ENCODE measurements around the gene CARMIL3.

Gene CARMIL3

GRCh38 chr14:24093901-24094840 is 42.4 kb downstream of the CARMIL3 start, which contains the start of gene PCK2:
Gene PCK2, plus strand, starts transcription at chr14:24094311. Its CDS starts 95 bp downstream, at chr14:24094406.
- TF ChIP-seq CTCF (conservative IDR thresholded peaks at IDR 0.05; ENCODE audit: low read depth, low read length) = no peak

GRCh38 chr14:24094841-24095270 is 43.0 kb downstream of the CARMIL3 start:
- no peaks in the 10 kb centered on the region for H3K27me3 ChIP-seq (ENCODE audit: insufficient read depth, low read depth)
- H3K79me2 ChIP-seq (ENCODE audit: insufficient read depth, low read depth) = peaks cover 8% of the 10 kb centered on the region; the same call in 1 of the 2 replicates
- H3K4me2 ChIP-seq = peak overlapping the region; percentile 82
- no peaks in the 10 kb centered on the region for H3K36me3 ChIP-seq (ENCODE audit: insufficient read depth)
- H3K9ac ChIP-seq = peak overlapping the region; percentile 78
- H2AFZ ChIP-seq (ENCODE audit: low read depth) = peak overlapping the region; percentile 71
- no peaks in the 10 kb centered on the region for H4K20me1 ChIP-seq (ENCODE audit: insufficient read depth)
- peaks cover 15% of the 10 kb centered on the region for H3K4me1 ChIP-seq (ENCODE audit: low read depth, poor library complexity, severe bottlenecking)
- H3K27ac ChIP-seq = peak overlapping the region; percentile 57
- H3K4me3 ChIP-seq (IDR thresholded peaks at IDR 0.05; ENCODE audit: insufficient read depth, low read depth, low read length) = no peak overlapping the region
- no peak for TF ChIP-seq CTCF (conservative IDR thresholded peaks at IDR 0.05; ENCODE audit: low read depth, low read length)

More at GRCh38 chr14:24093901-24094840, 42.4 kb downstream of the CARMIL3 start, which contains the start of gene PCK2:
- Histone ChIP-seq H3K4me2 (peak within 1 kb of the TSS; percentile 82), H3K4me1 (ENCODE audit: low read depth, poor library complexity, severe bottlenecking) (peaks cover 19% of the 10 kb centered on the region), H2AFZ (ENCODE audit: low read depth) (peak within 1 kb of the TSS; percentile 71), H4K20me1 (ENCODE audit: insufficient read depth) (no peaks in the 10 kb centered on the region), H3K27me3 (ENCODE audit: insufficient read depth, low read depth) (no peaks in the 10 kb centered on the region), H3K79me2 (ENCODE audit: insufficient read depth, low read depth) (peaks cover 8% of the 10 kb centered on the region; the same call in 1 of the 2 replicates), H3K9ac (peak within 1 kb of the TSS; percentile 78), H3K27ac (peak within 1 kb of the TSS; percentile 57), H3K4me3 (IDR thresholded peaks at IDR 0.05; ENCODE audit: insufficient read depth, low read depth, low read length) (no peak within 1 kb of the TSS), H3K36me3 (ENCODE audit: insufficient read depth) (no peaks in the 10 kb centered on the region)

- H3K27me3 ChIP-seq (ENCODE audit: insufficient read depth, low read depth) = no peaks in the 10 kb centered on the region
- H3K79me2 ChIP-seq (ENCODE audit: insufficient read depth, low read depth) = peaks cover 8% of the 10 kb centered on the region; the same call in 1 of the 2 replicates
- H3K4me1 ChIP-seq (ENCODE audit: low read depth, poor library complexity, severe bottlenecking) = peaks cover 9% of the 10 kb centered on the region
- H3K4me2 ChIP-seq = peak overlapping the region; percentile 82
- no peaks in the 10 kb centered on the region for H4K20me1 ChIP-seq (ENCODE audit: insufficient read depth)
- H3K9ac ChIP-seq = peak overlapping the region; percentile 78; the same call in 1 of the 2 replicates
- peak overlapping the region; percentile 57; the same call in 1 of the 2 replicates for H3K27ac ChIP-seq
- H3K4me3 ChIP-seq (IDR thresholded peaks at IDR 0.05; ENCODE audit: insufficient read depth, low read depth, low read length) = no peak overlapping the region
- peak overlapping the region; percentile 71; the same call in 1 of the 2 replicates for H2AFZ ChIP-seq (ENCODE audit: low read depth)
- H3K36me3 ChIP-seq (ENCODE audit: insufficient read depth) = no peaks in the 10 kb centered on the region
- TF ChIP-seq CTCF (conservative IDR thresholded peaks at IDR 0.05; ENCODE audit: low read depth, low read length) = no peak
These were observed 43.7 kb downstream of the CARMIL3 start for GRCh38 chr14:24095271-24096068.

- TF ChIP-seq CTCF (conservative IDR thresholded peaks at IDR 0.05; ENCODE audit: low read depth, low read length) = no peak
- Histone ChIP-seq H2AFZ (ENCODE audit: low read depth) (no peak overlapping the region), H4K20me1 (ENCODE audit: insufficient read depth) (no peaks in the 10 kb centered on the region), H3K36me3 (ENCODE audit: insufficient read depth) (no peaks in the 10 kb centered on the region), H3K4me2 (no peak overlapping the region), H3K79me2 (ENCODE audit: insufficient read depth, low read depth) (peaks cover 8% of the 10 kb centered on the region; the same call in 1 of the 2 replicates), H3K27me3 (ENCODE audit: insufficient read depth, low read depth) (no peaks in the 10 kb centered on the region), H3K9ac (no peak overlapping the region), H3K4me1 (ENCODE audit: low read depth, poor library complexity, severe bottlenecking) (peaks cover 9% of the 10 kb centered on the region), H3K27ac (no peak overlapping the region), H3K4me3 (IDR thresholded peaks at IDR 0.05; ENCODE audit: insufficient read depth, low read depth, low read length) (no peak overlapping the region)
These were observed 44.9 kb downstream of the CARMIL3 start for GRCh38 chr14:24096545-24097181.

Data from KMS-11 (cell line).